H9 (cell line): Measurements from ENCODE around the gene HOXA7. TPM values are rescaled to one million over a fixed set of nuclear protein-coding genes. Genes with fewer than 3 reads are reported as not detected.

Source experiments
- DNase-seq: peaks from one replicate; pipeline ENCODE4 v3.0.0-alpha.2; 2017
- H2AFZ ChIP-seq: one replicate; pipeline ENCODE4 v1.6.1; 2013; ENCODE audit warnings: mild to moderate bottlenecking, low read length, control low read depth, moderate library complexity
- H2AK5ac ChIP-seq: 2 replicates; pipeline ENCODE4 v1.6.1; 2013; ENCODE audit warnings: low read length, control low read depth, mixed read lengths; ENCODE audit not compliant: insufficient read length
- H2BK120ac ChIP-seq: one replicate; pipeline ENCODE4 v1.6.1; 2013; ENCODE audit warnings: low read depth, mild to moderate bottlenecking, low read length, control low read depth, inconsistent platforms; ENCODE audit not compliant: poor library complexity, severe bottlenecking
- H2BK12ac ChIP-seq: 2 replicates; pipeline ENCODE4 v1.6.1; 2013; ENCODE audit warnings: low read length, control low read depth, mixed read lengths, low read depth; ENCODE audit not compliant: insufficient read length
- H2BK15ac ChIP-seq: 2 replicates; pipeline ENCODE4 v1.6.1; 2013; ENCODE audit warnings: low read depth, low read length, control low read depth
- H2BK20ac ChIP-seq: one replicate; pipeline ENCODE4 v1.6.1; 2013; ENCODE audit warnings: low read depth, mild to moderate bottlenecking, low read length, control low read depth, inconsistent platforms; ENCODE audit not compliant: poor library complexity, severe bottlenecking
- H2BK5ac ChIP-seq: 2 replicates; pipeline ENCODE4 v1.6.1; 2013; ENCODE audit warnings: low read length, control low read depth, mixed read lengths; ENCODE audit not compliant: insufficient read length
- H3K14ac ChIP-seq: 2 replicates; pipeline ENCODE4 v1.6.1; 2013; ENCODE audit warnings: low read length, control low read depth; ENCODE audit not compliant: insufficient read depth
- H3K18ac ChIP-seq: 2 replicates; pipeline ENCODE4 v1.6.1; 2013; ENCODE audit warnings: low read depth, mild to moderate bottlenecking, mixed read lengths, low read length, control low read depth; ENCODE audit not compliant: insufficient read length
- H3K23ac ChIP-seq: 2 replicates; pipeline ENCODE4 v1.6.1; 2013; ENCODE audit warnings: low read length, control low read depth, mixed read lengths, low read depth; ENCODE audit not compliant: insufficient read length
- H3K23me2 ChIP-seq: 2 replicates; pipeline ENCODE4 v1.6.1; 2013; ENCODE audit warnings: low read depth, mild to moderate bottlenecking, mixed read lengths, low read length, control low read depth; ENCODE audit not compliant: insufficient read length, poor library complexity, severe bottlenecking
- H3K27ac ChIP-seq: 2 replicates; pipeline ENCODE4 v1.5.1; 2013; ENCODE audit warnings: low read length, control low read depth, mixed read lengths, low read depth; ENCODE audit not compliant: insufficient read length
- H3K27me3 ChIP-seq: 2 replicates; pipeline ENCODE4 v1.6.1; 2013; ENCODE audit warnings: low read length, control low read depth, inconsistent platforms; ENCODE audit not compliant: insufficient read depth
- H3K4ac ChIP-seq: 2 replicates; pipeline ENCODE4 v1.6.1; 2013; ENCODE audit warnings: low read depth, mild to moderate bottlenecking, control low read depth, inconsistent platforms, low read length, moderate library complexity
- H3K4me1 ChIP-seq: 2 replicates; pipeline ENCODE4 v1.6.1; 2013; ENCODE audit warnings: low read length, control low read depth, inconsistent platforms; ENCODE audit not compliant: insufficient read depth
- H3K4me2 ChIP-seq: 2 replicates; pipeline ENCODE4 v1.6.1; 2013; ENCODE audit warnings: low read length, control low read depth, mixed read lengths; ENCODE audit not compliant: insufficient read length, insufficient read depth
- H3K56ac ChIP-seq: 2 replicates; pipeline ENCODE4 v1.6.1; 2013; ENCODE audit warnings: low read depth, mild to moderate bottlenecking, mixed read lengths, low read length, control low read depth; ENCODE audit not compliant: insufficient read length
- H3K79me1 ChIP-seq: 2 replicates; pipeline ENCODE4 v1.6.1; 2013; ENCODE audit warnings: low read depth, mild to moderate bottlenecking, moderate library complexity, low read length, control low read depth, inconsistent platforms; ENCODE audit not compliant: insufficient read depth, poor library complexity, severe bottlenecking
- H3K79me2 ChIP-seq: 2 replicates; pipeline ENCODE4 v1.6.1; 2013; ENCODE audit warnings: low read length, control low read depth, inconsistent platforms; ENCODE audit not compliant: insufficient read depth
- H3K9ac ChIP-seq: 2 replicates; pipeline ENCODE4 v1.6.1; 2013; ENCODE audit warnings: low read length, control low read depth, mixed read lengths; ENCODE audit not compliant: insufficient read length; ENCODE audit errors: extremely low read depth
- H3K9me3 ChIP-seq: one replicate; pipeline ENCODE4 v1.6.1; 2013; ENCODE audit warnings: low read depth, low read length, inconsistent platforms; ENCODE audit not compliant: control insufficient read depth
- H3T11ph ChIP-seq: one replicate; pipeline ENCODE4 v1.6.1; 2013; ENCODE audit warnings: mild to moderate bottlenecking, low read length, control low read depth, inconsistent platforms
- H4K20me1 ChIP-seq: one replicate; pipeline ENCODE4 v1.6.1; 2013; ENCODE audit not compliant: control insufficient read depth, insufficient read length, insufficient read depth
- H4K5ac ChIP-seq: 2 replicates; pipeline ENCODE4 v1.6.1; 2013; ENCODE audit warnings: low read depth, mild to moderate bottlenecking, mixed read lengths, low read length, control low read depth; ENCODE audit not compliant: insufficient read length
- H4K8ac ChIP-seq: replicated peaks from 2 replicates; pipeline ENCODE4 v1.6.1; 2013; ENCODE audit warnings: low read length, control low read depth, mixed read lengths, low read depth; ENCODE audit not compliant: insufficient read length
- H4K91ac ChIP-seq: 2 replicates; pipeline ENCODE4 v1.6.1; 2013; ENCODE audit warnings: low read depth, mild to moderate bottlenecking, moderate library complexity, mixed read lengths, low read length, control low read depth; ENCODE audit not compliant: insufficient read length
- H3K27ac Mint-ChIP-seq, 3 experiments: 2 replicates in 2 of 3; 3 replicates in 1 of 3; pipeline ENCODE4 v1.8.0; 2020 to 2021; ENCODE audit warnings: mixed read lengths in 3 of 3, mild to moderate bottlenecking in 1 of 3, moderate library complexity in 1 of 3
- H3K27me3 Mint-ChIP-seq: 2 replicates; pipeline ENCODE4 v1.8.0; 2021; ENCODE audit warnings: low read depth, mild to moderate bottlenecking, moderate library complexity, mixed read lengths
- H3K36me3 Mint-ChIP-seq, 3 experiments: 2 replicates in 2 of 3; 3 replicates in 1 of 3; pipeline ENCODE4 v1.8.0; 2020 to 2021; ENCODE audit warnings: low read depth in 3 of 3, mixed read lengths in 3 of 3; ENCODE audit not compliant: insufficient read depth in 1 of 3
- H3K4me1 Mint-ChIP-seq, 2 experiments: 2 replicates each; pipeline ENCODE4 v1.8.0; 2020; ENCODE audit warnings: mixed read lengths in 2 of 2
- H3K4me3 Mint-ChIP-seq, 2 experiments: 2 replicates in 1 of 2; 3 replicates in 1 of 2; pipeline ENCODE4 v1.8.0; 2020 to 2021; ENCODE audit warnings: mild to moderate bottlenecking in 2 of 2, mixed read lengths in 2 of 2, moderate library complexity in 1 of 2
- H3K9me3 Mint-ChIP-seq, 2 experiments: 2 replicates in 1 of 2; 3 replicates in 1 of 2; pipeline ENCODE4 v1.8.0; 2020; ENCODE audit warnings: mild to moderate bottlenecking in 2 of 2, mixed read lengths in 2 of 2, moderate library complexity in 1 of 2
- CTCF ChIP-seq: fragments of 200-600 bp; sonication (generic); conservative IDR thresholded peaks from 3 replicates; pipeline ENCODE4 v1.8.0; 2021; ENCODE audit warnings: antibody characterized with exemption, mild to moderate bottlenecking
- WGBS: extraction: QIAGEN DNeasy Blood & Tissue Kit; methylation state at CpG from one replicate; pipeline ENCODE4 v1.1.7; 2013; ENCODE audit warnings: missing lambda C conversion rate, low lambda C conversion rate, mixed read lengths; ENCODE audit not compliant: insufficient read length; ENCODE audit errors: extremely low coverage; 5-methylcytosine and 5-hydroxymethylcytosine counted together
- total RNA-seq: library from RNA; stranded (reverse); gene quantifications from 2 replicates; pipeline ENCODE4 v1.2.1, GENCODE V29; 2021

HOXA7 gene
- total RNA-seq, 1 experiment from 2014 or later, result not detected

DNA sequence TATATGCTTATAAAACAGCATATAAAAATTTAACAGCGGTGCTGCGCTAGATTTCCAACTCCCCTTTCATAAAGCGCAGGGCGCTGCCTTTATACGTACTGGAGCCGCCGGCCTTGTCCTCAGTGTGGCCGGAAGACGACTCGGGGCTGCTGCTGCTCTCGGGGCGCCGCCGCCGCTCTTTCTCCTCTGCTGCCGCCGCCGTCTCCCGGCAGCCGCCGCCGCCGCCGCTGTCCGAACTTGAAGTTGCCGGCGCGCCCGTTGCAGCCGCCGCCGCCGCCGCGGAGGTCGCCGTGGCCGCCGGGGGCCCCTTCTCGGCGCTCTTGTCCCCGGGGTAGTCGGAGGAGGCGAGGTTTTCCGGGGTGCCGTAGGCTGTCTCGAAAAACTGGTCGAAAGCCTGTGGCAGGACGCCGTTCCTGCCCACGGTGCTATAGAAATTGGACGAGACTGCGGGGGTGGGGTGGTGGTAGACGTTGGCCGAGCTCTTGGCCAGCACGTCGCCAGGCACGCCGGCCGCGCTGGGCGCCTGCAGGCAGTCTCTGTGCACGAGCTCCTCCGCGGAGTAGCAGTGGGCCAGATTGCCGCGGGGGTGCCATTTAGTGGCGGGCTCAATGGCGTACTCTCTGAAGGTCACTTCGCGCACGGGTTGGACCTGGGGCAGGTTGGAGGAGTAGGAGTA, 28.0 kb upstream of the HOXA7 start:
- H3K27me3 Mint-ChIP-seq, result peaks cover 100% of the 10 kb centered on the region
- no peak overlapping the region for H2AFZ ChIP-seq
- H3K9me3 ChIP-seq, result no peaks in the 10 kb centered on the region
- H4K20me1 ChIP-seq, result no peaks in the 10 kb centered on the region
- H2BK120ac ChIP-seq, result no peak overlapping the region
- no peak overlapping the region for H3T11ph ChIP-seq
- H3K14ac ChIP-seq, result no peak overlapping the region; the same call in 1 of the 2 replicates
- no peak overlapping the region for H3K27ac ChIP-seq
- H3K4me1 ChIP-seq, result no peaks in the 10 kb centered on the region
- no peak overlapping the region for H3K4me2 ChIP-seq
- no peaks in the 10 kb centered on the region for H3K79me2 ChIP-seq
- peak overlapping the region in 1 of 2 experiments; percentile 63; a peak in 2 of 5 replicates for H3K4me3 Mint-ChIP-seq
- H3K36me3 Mint-ChIP-seq, result peaks cover 0 to 2% (median 0%) of the 10 kb centered on the region in 3 experiments; a peak in 4 of 7 replicates
- H3K56ac ChIP-seq, result no peak overlapping the region
- H2BK5ac ChIP-seq, result no peak overlapping the region
- H2BK15ac ChIP-seq, result no peak overlapping the region
- no peak overlapping the region for H3K18ac ChIP-seq
- H3K4ac ChIP-seq, result no peak overlapping the region
- no peak overlapping the region for H4K8ac ChIP-seq
- H2BK12ac ChIP-seq, result no peak overlapping the region
- H3K79me1 ChIP-seq, result no peaks in the 10 kb centered on the region
- H3K27ac Mint-ChIP-seq, result no peak overlapping the region
- H3K23me2 ChIP-seq, result no peaks in the 10 kb centered on the region
- peaks cover 96% of the 10 kb centered on the region for H3K27me3 ChIP-seq
- H3K4me1 Mint-ChIP-seq, result peaks cover 19 to 48% of the 10 kb centered on the region in 2 experiments
- no CpG with 5 or more reads among the region's 72 CpGs for WGBS
- no peak overlapping the region for H2BK20ac ChIP-seq
- no peak overlapping the region for H3K23ac ChIP-seq
- H4K5ac ChIP-seq, result no peak overlapping the region
- peaks cover 0 to 19% of the 10 kb centered on the region in 2 experiments; a peak in 2 of 5 replicates for H3K9me3 Mint-ChIP-seq
- no peak for TF ChIP-seq CTCF
- no peak overlapping the region for H2AK5ac ChIP-seq
- no peak overlapping the region for H4K91ac ChIP-seq
- H3K9ac ChIP-seq, result no peak overlapping the region
- DNase-seq, result peak; percentile 55
